MCF 10A (cell line): Measurements from ENCODE around the gene PRDM10. TPM values are rescaled to one million over a fixed set of nuclear protein-coding genes. Genes with fewer than 3 reads are reported as not detected.

Experiments
- BruUV-seq: library from RNA; stranded (reverse); fragments of 400-500 nt; replicated peaks from 2 replicates; lab custom pipeline; 2021; lab: Mats Ljungman, UMichigan
- CTCF ChIA-PET: fragments of 300-600 bp; sonication (Branson Sonifier 250); formaldehyde crosslinking; extraction: SDS; loops from one replicate; lab custom pipeline; 2021; ENCODE audit warnings: antibody characterized with exemption, inconsistent platforms; lab: Yijun Ruan, JAX
- POLR2A ChIA-PET: fragments of 300-600, 350-650 bp; sonication (Branson Sonifier 250); formaldehyde crosslinking; extraction: SDS; loops from one replicate; lab custom pipeline; 2020; ENCODE audit warnings: antibody characterized with exemption, inconsistent platforms; lab: Yijun Ruan, JAX
- DNase-seq: peaks from one replicate; pipeline ENCODE4 v3.0.0-alpha.2; 2018; ENCODE audit not compliant: unreplicated experiment
- H3K27ac Mint-ChIP-seq: one replicate; pipeline ENCODE4 v1.8.0; 2022; ENCODE audit warnings: mild to moderate bottlenecking, low read depth, mixed read lengths; ENCODE audit not compliant: unreplicated experiment
- H3K27me3 Mint-ChIP-seq: one replicate; pipeline ENCODE4 v1.8.0; 2022; ENCODE audit warnings: mixed read lengths; ENCODE audit not compliant: insufficient read depth, unreplicated experiment
- H3K36me3 Mint-ChIP-seq: one replicate; pipeline ENCODE4 v1.8.0; 2022; ENCODE audit warnings: mild to moderate bottlenecking, moderate library complexity, mixed read lengths; ENCODE audit not compliant: insufficient read depth, unreplicated experiment
- H3K4me1 Mint-ChIP-seq: one replicate; pipeline ENCODE4 v1.8.0; 2022; ENCODE audit warnings: mixed read lengths; ENCODE audit not compliant: insufficient read depth, unreplicated experiment
- H3K4me3 Mint-ChIP-seq: one replicate; pipeline ENCODE4 v1.8.0; 2022; ENCODE audit warnings: mild to moderate bottlenecking, moderate library complexity, mixed read lengths; ENCODE audit not compliant: unreplicated experiment
- H3K9me3 Mint-ChIP-seq: one replicate; pipeline ENCODE4 v1.8.0; 2022; ENCODE audit warnings: mixed read lengths; ENCODE audit not compliant: unreplicated experiment
- CTCF ChIP-seq: fragments of 200-600 bp; IDR thresholded peaks from one replicate; pipeline ENCODE4 v1.8.0; 2022; ENCODE audit warnings: antibody characterized with exemption, mild to moderate bottlenecking; ENCODE audit not compliant: unreplicated experiment
- intact Hi-C: fragments of 100-400 bp; cut with micrococcal nuclease; formaldehyde crosslinking; loops from 2 replicates; pipeline ENCODE4 v1.14.1; 2022
- total RNA-seq: library from RNA; stranded (reverse); gene quantifications from 2 replicates; pipeline ENCODE4 v1.2.3, GENCODE V29; 2022

PRDM10 gene
- total RNA-seq, 1 experiment from 2014 or later, result 5.1 TPM

GRCh38 chr11:129945373-129945772 lies 57.3 kb downstream of the PRDM10 start:
- no peak overlapping the region for H3K27ac Mint-ChIP-seq
- BruUV-seq, result no TSS peak
- TF ChIP-seq CTCF, result no peak
- CTCF ChIA-PET, result no interaction called here
- POLR2A ChIA-PET, result no interaction called here
- H3K9me3 Mint-ChIP-seq, result no peaks in the 10 kb centered on the region
- H3K4me3 Mint-ChIP-seq, result no peak overlapping the region
- intact Hi-C loops, result loop anchor here (1.0 kb wide), 1 partner anchor 48 kb away; no protein-coding TSS in a partner anchor
- no peaks in the 10 kb centered on the region for H3K4me1 Mint-ChIP-seq
- no peaks in the 10 kb centered on the region for H3K27me3 Mint-ChIP-seq
- no peak for DNase-seq
- H3K36me3 Mint-ChIP-seq, result peaks cover 25% of the 10 kb centered on the region

GRCh38 chr11:129944696-129945095 lies 57.9 kb downstream of the PRDM10 start:
- Mint-ChIP-seq H3K27me3 (no peaks in the 10 kb centered on the region), H3K4me1 (no peaks in the 10 kb centered on the region), H3K36me3 (peaks cover 25% of the 10 kb centered on the region), H3K4me3 (no peak overlapping the region), H3K27ac (no peak overlapping the region), H3K9me3 (no peaks in the 10 kb centered on the region)
- intact Hi-C loops, result loop anchor here (1.0 kb wide), 1 partner anchor 49 kb away; no protein-coding TSS in a partner anchor
- no peak for DNase-seq
- ChIA-PET POLR2A (no interaction called here), CTCF (no interaction called here)
- no peak for TF ChIP-seq CTCF
- BruUV-seq, result no TSS peak

GRCh38 chr11:129943036-129943435 lies 59.6 kb downstream of the PRDM10 start:
- intact Hi-C loops, result no loop called here
- Mint-ChIP-seq H3K4me3 (no peak overlapping the region), H3K4me1 (no peaks in the 10 kb centered on the region), H3K36me3 (peaks cover 25% of the 10 kb centered on the region), H3K9me3 (no peaks in the 10 kb centered on the region), H3K27me3 (no peaks in the 10 kb centered on the region), H3K27ac (no peak overlapping the region)
- CTCF ChIA-PET, result no interaction called here
- no peak for DNase-seq
- BruUV-seq, result no TSS peak
- no peak for TF ChIP-seq CTCF
- POLR2A ChIA-PET, result no interaction called here

- intact Hi-C loops, result no loop called here
- CTCF ChIA-PET, result interaction anchor here (1.0 to 1.9 kb wide), 3 partner anchors 50 to 192 kb away, joined by 3 to 8 read pairs (median 4); no protein-coding TSS in a partner anchor
- Mint-ChIP-seq H3K36me3 (peaks cover 16% of the 10 kb centered on the region), H3K4me1 (no peaks in the 10 kb centered on the region), H3K27ac (no peak overlapping the region), H3K27me3 (no peaks in the 10 kb centered on the region), H3K9me3 (no peaks in the 10 kb centered on the region), H3K4me3 (no peak overlapping the region)
- POLR2A ChIA-PET, result interaction anchor here (0.7 kb wide), 1 partner anchor 983 kb away, joined by 3 read pairs; no protein-coding TSS in a partner anchor
- DNase-seq, result no peak
- no peak for TF ChIP-seq CTCF
- BruUV-seq, result no TSS peak
Measured at GRCh38 chr11:129939510-129939909, 63.1 kb downstream of the PRDM10 start.
